GM12878 (cell line): ENCODE measurements around the gene SMAD1. TPM values are rescaled to one million over a fixed set of nuclear protein-coding genes. Genes with fewer than 3 reads are reported as not detected.
A peak's percentile ranks its signal among the peaks of the same experiment; 100 is the strongest.

ENCODE experiments used
- ATAC-seq: fragments of 200-7000 bp; cut with Tn5 transposase; 3 replicates; pipeline ENCODE4 v1.9.1; 2020; ENCODE audit warnings: mild to moderate bottlenecking, moderate library complexity
- BruUV-seq: library from RNA; stranded (reverse); fragments of 400-500 nt; replicated peaks from 2 replicates; lab custom pipeline; 2021; lab: Mats Ljungman, UMichigan
- CTCF ChIA-PET: fragments of 300-600 bp; sonication (Branson Sonifier 250); formaldehyde crosslinking; extraction: SDS; loops from one replicate; lab custom pipeline; 2021; ENCODE audit warnings: inconsistent platforms; lab: Yijun Ruan, JAX
- POLR2A ChIA-PET: fragments of 350-600 bp; formaldehyde crosslinking; extraction: SDS; loops from one replicate; lab custom pipeline; 2021; ENCODE audit warnings: inconsistent platforms; lab: Charles Lee
- RAD21 ChIA-PET: fragments of 300-600 bp; sonication (Branson Sonifier 250); formaldehyde crosslinking; loops from one replicate; lab custom pipeline; 2023; ENCODE audit warnings: antibody characterized with exemption; ENCODE audit not compliant: unreplicated experiment; lab: Charles Lee
- SMC1A ChIA-PET: fragments of 300-600 bp; sonication (Branson Sonifier 250); formaldehyde crosslinking; loops from one replicate; lab custom pipeline; 2023; ENCODE audit not compliant: unreplicated experiment, uncharacterized antibody; lab: Charles Lee
- DNase-seq: peaks from one replicate; pipeline ENCODE4 v3.0.0-alpha.2; 2011; ENCODE audit warnings: low read depth, low spot score
- FAIRE-seq: peaks from 3 replicates; lab custom pipeline; 2011; peaks lifted over from hg19 to GRCh38; lab: Jason Lieb, UNC
- H2AFZ ChIP-seq: 2 replicates; pipeline ENCODE4 v1.6.0; 2011; ENCODE audit warnings: low read depth, low read length, control low read depth; ENCODE audit not compliant: control insufficient read depth
- H3K27ac ChIP-seq: 2 replicates; pipeline ENCODE4 v1.5.1; 2011; ENCODE audit warnings: control low read depth; ENCODE audit not compliant: control insufficient read depth, insufficient read depth
- H3K27me3 ChIP-seq, 2 experiments: replicated peaks in 1 of 2; 2 replicates each; pipeline versions ENCODE4 v1.6.0 to v1.6.1; 2011; ENCODE audit warnings: low read length in 1 of 2; ENCODE audit not compliant: control insufficient read depth in 2 of 2, insufficient read depth in 2 of 2
- H3K36me3 ChIP-seq, 2 experiments: 2 replicates each; pipeline ENCODE4 v1.5.1; 2011; ENCODE audit warnings: low read length in 1 of 2; ENCODE audit not compliant: control insufficient read depth in 2 of 2, insufficient read depth in 2 of 2
- H3K4me1 ChIP-seq: 2 replicates; pipeline ENCODE4 v1.6.1; 2011; ENCODE audit warnings: mild to moderate bottlenecking, low read length, moderate library complexity, mixed read lengths; ENCODE audit not compliant: control insufficient read depth, insufficient read depth
- H3K4me2 ChIP-seq: 2 replicates; pipeline ENCODE4 v1.6.0; 2011; ENCODE audit warnings: control low read depth; ENCODE audit not compliant: control insufficient read depth, insufficient read depth
- H3K4me3 ChIP-seq: fragments of 200-600 bp; sonication (generic); 2 replicates; pipeline ENCODE4 v1.5.1; 2016
- H3K79me2 ChIP-seq: 2 replicates; pipeline ENCODE4 v1.6.0; 2011; ENCODE audit warnings: low read length; ENCODE audit not compliant: control insufficient read depth, insufficient read depth
- H3K9ac ChIP-seq: 2 replicates; pipeline ENCODE4 v1.8.0; 2011; ENCODE audit warnings: low read length, control low read depth, mixed read lengths; ENCODE audit not compliant: control insufficient read depth, insufficient read depth
- H3K9me3 ChIP-seq: replicated peaks from 3 replicates; pipeline ENCODE4 v1.5.1; 2011; ENCODE audit warnings: mild to moderate bottlenecking, low read length; ENCODE audit not compliant: control insufficient read depth, insufficient read depth
- H4K20me1 ChIP-seq: 2 replicates; pipeline ENCODE4 v1.6.0; 2011; ENCODE audit not compliant: control insufficient read depth, insufficient read depth
- BHLHE40 ChIP-seq, 2 experiments: fragments of 450-650 bp in 1 of 2; IDR thresholded peaks; 2 replicates each; pipeline ENCODE4 v1.6.1; 2011 to 2017; ENCODE audit warnings: low read depth in 2 of 2, borderline replicate concordance in 1 of 2, improper control_type of control experiment in 1 of 2, low read length in 1 of 2, mild to moderate bottlenecking in 1 of 2
- CREB1 ChIP-seq: IDR thresholded peaks from 2 replicates; pipeline ENCODE4 v1.6.1; 2012; ENCODE audit warnings: low read depth, mild to moderate bottlenecking, inconsistent platforms
- DPF2 ChIP-seq: fragments of 450-650 bp; IDR thresholded peaks from 2 replicates; pipeline ENCODE4 v1.6.1; 2017; ENCODE audit warnings: mild to moderate bottlenecking
- E2F8 ChIP-seq: fragments of 450-650 bp; IDR thresholded peaks from 2 replicates; pipeline ENCODE4 v1.6.1; 2018; ENCODE audit warnings: mild to moderate bottlenecking, low read depth, moderate library complexity; ENCODE audit not compliant: partially characterized antibody
- GABPA ChIP-seq: IDR thresholded peaks from 2 replicates; pipeline ENCODE4 v1.6.1; 2014; ENCODE audit warnings: antibody characterized with exemption, low read depth, mild to moderate bottlenecking, inconsistent platforms
- HSF1 ChIP-seq: fragments of 150-350 bp; IDR thresholded peaks from 2 replicates; pipeline ENCODE4 v1.6.1; 2014; ENCODE audit warnings: mild to moderate bottlenecking, low read depth, low read length
- IKZF1 ChIP-seq: fragments of 450-650 bp; conservative IDR thresholded peaks from 2 replicates; pipeline ENCODE4 v1.6.1; 2017; ENCODE audit warnings: antibody characterized with exemption, mild to moderate bottlenecking
- IRF3 ChIP-seq: fragments of 450-650 bp; IDR thresholded peaks from 2 replicates; pipeline ENCODE4 v1.6.1; 2014; ENCODE audit warnings: mild to moderate bottlenecking
- IRF4 ChIP-seq: IDR thresholded peaks from 2 replicates; pipeline ENCODE4 v1.6.1; 2011; ENCODE audit warnings: low read depth, low read length
- NFYA ChIP-seq: IDR thresholded peaks from 2 replicates; pipeline ENCODE4 v1.6.1; 2011; ENCODE audit warnings: low read depth, mild to moderate bottlenecking, low read length, improper control_type of control experiment, borderline replicate concordance
- PAX5 ChIP-seq: IDR thresholded peaks from 2 replicates; pipeline ENCODE4 v1.6.1; 2011; ENCODE audit warnings: low read depth, low read length, borderline replicate concordance
- SREBF2 ChIP-seq: IDR thresholded peaks from 2 replicates; pipeline ENCODE4 v1.6.1; 2012; ENCODE audit warnings: mild to moderate bottlenecking, low read length
- TAF1 ChIP-seq: IDR thresholded peaks from 2 replicates; pipeline ENCODE4 v1.6.1; 2011; ENCODE audit warnings: mild to moderate bottlenecking, low read depth, low read length, borderline replicate concordance
- TCF12 ChIP-seq: IDR thresholded peaks from 2 replicates; pipeline ENCODE4 v1.6.1; 2011; ENCODE audit warnings: low read depth, mild to moderate bottlenecking, low read length
- TCF7 ChIP-seq: IDR thresholded peaks from 2 replicates; pipeline ENCODE4 v1.6.1; 2014; ENCODE audit warnings: antibody characterized with exemption, borderline replicate concordance
- ZNF384 ChIP-seq: IDR thresholded peaks from 2 replicates; pipeline ENCODE4 v1.6.1; 2012; ENCODE audit warnings: low read depth, mild to moderate bottlenecking, low read length, improper control_type of control experiment, borderline replicate concordance
- WGBS: methylation state at CpG from one replicate; pipeline ENCODE4 v1.1.6; 2016; ENCODE audit warnings: low lambda C conversion rate; ENCODE audit not compliant: insufficient replicate concordance, insufficient coverage; ENCODE audit errors: missing lambda C conversion rate; 5-methylcytosine and 5-hydroxymethylcytosine counted together
- in situ Hi-C: fragments of 300-500 bp; cut with MboI; formaldehyde crosslinking; loops from 9 replicates; pipeline ENCODE4 v1.14.3; 2018; ENCODE audit warnings: mixed read lengths
- intact Hi-C: fragments of 100-400 bp; cut with micrococcal nuclease; formaldehyde crosslinking; loops from one replicate; pipeline ENCODE4 v1.14.2; 2022; ENCODE audit not compliant: unreplicated experiment
- polyA plus RNA-seq, 11 experiments: library from polyadenylated mRNA; depleted of rRNA in 4 of 11; unstranded in 6 of 11; stranded (reverse) in 5 of 11; fragments of >200 nt; fragmentation: Nextera tagmentation in 4 of 11; fragmentation: Illumina TruSeq in 1 of 11; extraction: Ambion mirVana in 4 of 11; extraction: Trizol in 1 of 11; gene quantifications; 1 replicate in 1 of 11; 2 replicates in 10 of 11; pipeline versions ENCODE4 v1.2.1 to v1.2.3, GENCODE V29; 2011 to 2016; ENCODE audit warnings: inconsistent platforms in 2 of 11, missing spikeins in 2 of 11, low read depth in 1 of 11
- total RNA-seq, 4 experiments: library from RNA; depleted of rRNA in 3 of 4; stranded (reverse); fragments of >200 nt in 3 of 4; fragmentation: Illumina TruSeq in 1 of 4; extraction: Trizol in 1 of 4; gene quantifications; 2 replicates each; pipeline versions ENCODE4 v1.2.1 to v1.2.3, GENCODE V29; 2013 to 2021
- TF ChIP-seq, protein P1 (sequence below): IDR thresholded peaks from 2 replicates; pipeline ENCODE4 v1.6.1; 2011; ENCODE audit warnings: mild to moderate bottlenecking, low read depth, low read length, moderate library complexity; ENCODE audit not compliant: insufficient replicate concordance
- TF ChIP-seq, protein P2 (sequence below): IDR thresholded peaks from 2 replicates; pipeline ENCODE4 v1.6.1; 2012; ENCODE audit warnings: low read depth, low read length, improper control_type of control experiment

Gene SMAD1
- total and polyA plus RNA-seq, 10 of the 15 experiments (the other 5 are each of a cell fraction or from before 2014, with no cell fraction given) = 0.29 to 17.5 (median 13.6) TPM

GRCh38 chr4:145520172-145520571 lies 38.5 kb downstream of the SMAD1 start:
- 78% methylated on average over 1 of the region's 1 CpG for WGBS
- H3K4me2 ChIP-seq = 0 out of 2 replicates have a peak overlapping the region, but pooled peaks have one; percentile 4
- POLR2A ChIA-PET = no interaction called here
- TF ChIP-seq IRF3 (no peak), IRF4 (no peak), TAF1 (no peak), PAX5 (no peak), IKZF1 (no peak), HSF1 (no peak), E2F8 (no peak), TCF7 (no peak), CREB1 (no peak), ZNF384 (no peak), TCF12 (no peak), SREBF2 (no peak), GABPA (no peak), BHLHE40 (IDR thresholded peaks at IDR 0.05; ENCODE audit: borderline replicate concordance in 1 of 2, low read depth in 2 of 2, low read length in 1 of 2) (no peak), DPF2 (no peak), NFYA (no peak)
- TF ChIP-seq, protein P1, sequence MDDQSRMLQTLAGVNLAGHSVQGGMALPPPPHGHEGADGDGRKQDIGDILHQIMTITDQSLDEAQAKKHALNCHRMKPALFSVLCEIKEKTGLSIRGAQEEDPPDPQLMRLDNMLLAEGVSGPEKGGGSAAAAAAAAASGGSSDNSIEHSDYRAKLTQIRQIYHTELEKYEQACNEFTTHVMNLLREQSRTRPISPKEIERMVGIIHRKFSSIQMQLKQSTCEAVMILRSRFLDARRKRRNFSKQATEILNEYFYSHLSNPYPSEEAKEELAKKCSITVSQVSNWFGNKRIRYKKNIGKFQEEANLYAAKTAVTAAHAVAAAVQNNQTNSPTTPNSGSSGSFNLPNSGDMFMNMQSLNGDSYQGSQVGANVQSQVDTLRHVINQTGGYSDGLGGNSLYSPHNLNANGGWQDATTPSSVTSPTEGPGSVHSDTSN = no peak
- TF ChIP-seq, protein P2, sequence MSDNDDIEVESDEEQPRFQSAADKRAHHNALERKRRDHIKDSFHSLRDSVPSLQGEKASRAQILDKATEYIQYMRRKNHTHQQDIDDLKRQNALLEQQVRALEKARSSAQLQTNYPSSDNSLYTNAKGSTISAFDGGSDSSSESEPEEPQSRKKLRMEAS = no peak
- no peak overlapping the region for H2AFZ ChIP-seq
- FAIRE-seq = no peak
- no peak overlapping the region for H3K27ac ChIP-seq
- in situ Hi-C loops = no loop called here
- H3K4me1 ChIP-seq = peaks cover 11% of the 10 kb centered on the region
- H3K4me3 ChIP-seq = no peak overlapping the region
- H3K79me2 ChIP-seq = peaks cover 30% of the 10 kb centered on the region
- no peak overlapping the region for H3K9ac ChIP-seq
- RAD21 ChIA-PET = no interaction called here
- SMC1A ChIA-PET = interaction anchor here (1.0 kb wide), 1 partner anchor 1024 kb away, joined by 3 read pairs; no protein-coding TSS in a partner anchor
- no TSS peak for BruUV-seq
- ATAC-seq = no peak
- peaks cover 0 to 3% of the 10 kb centered on the region in 2 experiments; a peak in 1 of 4 replicates for H3K36me3 ChIP-seq
- H4K20me1 ChIP-seq = no peaks in the 10 kb centered on the region
- peaks cover 2% of the 10 kb centered on the region; the same call in 2 of the 3 replicates for H3K9me3 ChIP-seq
- DNase-seq = no peak
- CTCF ChIA-PET = no interaction called here
- intact Hi-C loops = no loop called here
- H3K27me3 ChIP-seq = no peaks in the 10 kb centered on the region; a peak in 2 of 4 replicates
